Activated naive CD4-positive, alpha-beta T cell treated with anti-CD3 and anti-CD28 coated beads, Interleukin-2, amount 10 ng/mL, durations not matched to agents 5 hours and 36 hours (primary cell): ENCODE data around the gene TBC1D14. TPM values are rescaled to one million over a fixed set of nuclear protein-coding genes. Genes with fewer than 3 reads are reported as not detected.

Experiments
- total RNA-seq, 2 experiments: library from RNA; stranded (reverse); gene quantifications; one replicate each; pipeline ENCODE4 v1.2.3, GENCODE V29; 2021

TBC1D14 gene, protein sequence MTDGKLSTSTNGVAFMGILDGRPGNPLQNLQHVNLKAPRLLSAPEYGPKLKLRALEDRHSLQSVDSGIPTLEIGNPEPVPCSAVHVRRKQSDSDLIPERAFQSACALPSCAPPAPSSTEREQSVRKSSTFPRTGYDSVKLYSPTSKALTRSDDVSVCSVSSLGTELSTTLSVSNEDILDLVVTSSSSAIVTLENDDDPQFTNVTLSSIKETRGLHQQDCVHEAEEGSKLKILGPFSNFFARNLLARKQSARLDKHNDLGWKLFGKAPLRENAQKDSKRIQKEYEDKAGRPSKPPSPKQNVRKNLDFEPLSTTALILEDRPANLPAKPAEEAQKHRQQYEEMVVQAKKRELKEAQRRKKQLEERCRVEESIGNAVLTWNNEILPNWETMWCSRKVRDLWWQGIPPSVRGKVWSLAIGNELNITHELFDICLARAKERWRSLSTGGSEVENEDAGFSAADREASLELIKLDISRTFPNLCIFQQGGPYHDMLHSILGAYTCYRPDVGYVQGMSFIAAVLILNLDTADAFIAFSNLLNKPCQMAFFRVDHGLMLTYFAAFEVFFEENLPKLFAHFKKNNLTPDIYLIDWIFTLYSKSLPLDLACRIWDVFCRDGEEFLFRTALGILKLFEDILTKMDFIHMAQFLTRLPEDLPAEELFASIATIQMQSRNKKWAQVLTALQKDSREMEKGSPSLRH
- 10 to 100 TPM; 53.1 to 53.5 TPM for total RNA-seq

DNA sequence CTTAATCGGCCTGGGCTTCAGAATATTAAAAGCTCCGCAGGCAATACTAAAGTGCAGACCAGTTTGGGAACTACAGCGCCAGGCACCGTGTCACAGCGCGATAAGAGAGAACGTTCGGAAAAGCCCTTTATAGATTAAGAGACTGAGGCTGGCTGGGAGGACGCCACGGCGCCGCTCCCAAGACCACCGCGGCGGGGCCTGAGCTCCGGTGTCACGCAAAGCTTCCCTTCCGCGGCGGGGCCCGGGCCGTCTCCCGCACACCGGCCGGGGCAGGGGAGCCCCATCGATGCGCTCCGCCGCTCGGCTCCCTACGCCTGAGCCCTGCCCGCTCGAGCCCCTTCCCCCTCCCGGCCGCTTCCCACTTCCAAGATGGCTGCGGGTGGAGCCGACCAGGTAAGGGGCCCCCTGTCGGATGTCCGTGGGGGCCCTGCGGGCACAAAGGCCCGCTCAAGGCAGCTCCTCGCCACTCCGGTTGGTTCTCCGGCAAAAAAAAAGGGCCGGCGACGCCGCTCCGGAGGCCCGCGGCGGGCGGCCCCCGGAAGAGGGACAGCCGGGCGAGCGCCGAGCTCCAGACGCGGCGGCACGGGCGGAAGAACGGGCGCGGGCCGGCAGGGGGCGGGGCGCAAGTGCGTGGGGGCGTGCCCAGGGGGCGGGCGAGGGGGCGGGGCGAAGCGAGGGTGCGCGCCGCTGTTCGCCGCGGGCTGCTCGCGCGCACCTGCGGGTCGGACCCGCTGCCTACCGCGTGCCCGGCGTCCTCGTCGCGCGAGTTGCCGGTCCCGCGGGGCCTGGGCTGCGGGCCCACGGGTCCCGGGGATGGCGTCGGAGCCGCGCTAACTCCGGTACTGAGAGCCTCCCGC is at the start of gene TBC1D14:
Gene TBC1D14 (plus strand): TSS at position 714 of the 857 bp plus-strand sequence. CDS start 13,564 bp downstream, outside the sequence.

DNA sequence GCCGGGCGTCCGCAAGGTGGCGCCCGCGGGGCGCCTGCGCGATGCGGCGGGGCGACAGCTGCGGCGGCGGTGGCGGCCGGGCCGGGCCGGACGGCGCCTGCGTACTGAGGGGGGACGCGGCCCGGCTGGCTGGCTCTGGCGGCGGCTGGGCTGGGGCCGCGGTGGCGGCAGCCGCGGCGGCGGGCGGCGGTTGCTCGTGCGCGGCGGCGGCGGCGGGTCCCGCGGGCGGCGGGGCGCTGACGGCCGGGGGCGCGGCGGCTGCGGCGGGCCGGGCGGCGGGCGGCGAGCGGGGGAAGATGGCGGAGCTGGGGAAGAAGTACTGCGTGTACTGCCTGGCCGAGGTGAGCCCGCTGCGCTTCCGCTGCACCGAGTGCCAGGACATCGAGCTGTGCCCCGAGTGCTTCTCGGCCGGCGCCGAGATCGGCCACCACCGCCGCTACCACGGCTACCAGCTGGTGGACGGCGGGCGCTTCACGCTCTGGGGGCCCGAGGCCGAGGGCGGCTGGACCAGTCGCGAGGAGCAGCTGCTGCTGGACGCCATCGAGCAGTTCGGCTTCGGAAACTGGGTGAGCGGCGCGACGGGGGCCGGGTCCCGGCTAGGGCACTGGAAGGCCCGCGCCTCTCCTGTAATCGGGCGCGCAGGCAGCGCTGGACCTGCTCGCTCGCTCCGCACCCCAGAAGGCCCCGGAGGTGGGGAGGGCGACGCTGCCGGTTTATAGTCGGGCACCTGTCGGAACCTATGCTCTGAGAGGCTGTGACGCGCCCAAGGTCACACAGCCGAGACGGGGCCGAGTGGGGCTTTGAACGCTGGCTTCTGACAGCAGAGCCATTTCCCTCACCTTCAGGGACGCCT is 133.9 kb downstream of the TBC1D14 start, which contains the start of gene TADA2B:
Gene TADA2B (plus strand): TSS at position 89 of the 853 bp plus-strand sequence. CDS start 208 bp downstream, at position 297.

DNA sequence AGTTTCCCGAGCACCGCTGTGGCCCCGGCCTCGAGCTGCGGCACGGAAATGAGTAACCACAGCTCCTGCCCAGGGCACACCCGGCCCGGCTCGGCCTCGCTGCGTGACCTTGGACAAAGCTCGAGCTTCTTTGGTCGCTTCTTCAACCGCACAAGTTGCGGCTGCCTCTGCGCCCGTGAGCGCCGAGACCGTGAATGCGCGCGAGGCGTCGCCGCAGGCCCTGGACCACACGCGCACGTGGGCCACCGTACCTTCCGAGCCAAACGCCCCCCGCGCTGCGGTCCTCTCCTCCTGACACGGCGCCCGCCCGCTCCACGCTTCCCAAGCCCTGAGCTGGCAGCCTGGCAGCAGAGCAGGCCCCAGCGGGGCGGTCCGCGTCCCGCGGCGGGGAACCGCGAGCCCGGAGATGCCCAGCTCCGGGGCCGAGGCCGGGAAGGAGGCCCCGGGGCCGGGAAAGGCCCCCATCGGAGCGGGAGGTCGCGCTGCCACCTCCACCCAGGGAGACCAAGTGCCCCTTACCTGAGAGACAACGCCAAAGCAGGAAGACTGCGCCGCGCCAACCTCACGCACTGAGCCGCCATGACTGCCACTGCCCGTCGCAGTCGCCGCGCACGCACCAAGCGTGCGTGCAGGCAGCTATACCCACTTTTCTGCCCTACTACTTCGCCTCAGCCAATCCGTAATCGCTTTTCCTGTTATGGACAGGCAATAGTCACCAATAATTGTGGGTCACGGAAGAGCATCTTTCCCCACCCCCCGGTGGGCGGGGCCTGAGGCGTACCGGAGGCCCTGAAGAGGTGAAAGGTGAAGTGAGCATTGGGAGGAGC is 158.0 kb downstream of the TBC1D14 start, which contains the start of gene GRPEL1:
Gene GRPEL1 (minus strand): TSS at position 613 of the 827 bp plus-strand sequence. CDS start 32 bp downstream, at position 581.

Other genes starting within 250 kb of the TBC1D14 start
- gene S100P, start 215.9 kb upstream of the TBC1D14 start, total RNA-seq: 1 to 10 TPM; 8.9 to 9.9 TPM
- 10 to 100 TPM; 73.1 to 75.4 TPM for gene MRFAP1L1, start 200.0 kb upstream of the TBC1D14 start, total RNA-seq
- 10 to 100 TPM; 21.8 to 22.1 TPM for gene BLOC1S4, start 193.7 kb upstream of the TBC1D14 start, total RNA-seq
- gene KIAA0232, start 127.1 kb upstream of the TBC1D14 start, total RNA-seq: 10 to 100 TPM; 17.4 to 17.6 TPM
- gene TADA2B, start 133.5 kb downstream of the TBC1D14 start, total RNA-seq: 10 to 100 TPM; 24.2 to 26.3 TPM
- 10 to 100 TPM; 33.3 to 34.6 TPM for gene GRPEL1, start 158.2 kb downstream of the TBC1D14 start, total RNA-seq